OCI-LY1 (cell line): ENCODE data around the gene DMWD.

Source experiments
- EZH2 ChIP-seq: fragments of 200-600 bp; sonication (generic), shearing (Covaris generic); IDR thresholded peaks from 2 replicates; pipeline ENCODE4 v1.8.0; 2017; ENCODE audit warnings: borderline replicate concordance, mixed run types, mild to moderate bottlenecking, antibody characterized with exemption, low read length, moderate library complexity, mixed read lengths
- TF ChIP-seq, protein P1 (sequence below): fragments of 200-600 bp; sonication (generic), shearing (Covaris generic); IDR thresholded peaks from 2 replicates; pipeline ENCODE4 v1.5.1; 2017; ENCODE audit warnings: mild to moderate bottlenecking, antibody characterized with exemption, low read length, moderate library complexity, mixed read lengths

DNA sequence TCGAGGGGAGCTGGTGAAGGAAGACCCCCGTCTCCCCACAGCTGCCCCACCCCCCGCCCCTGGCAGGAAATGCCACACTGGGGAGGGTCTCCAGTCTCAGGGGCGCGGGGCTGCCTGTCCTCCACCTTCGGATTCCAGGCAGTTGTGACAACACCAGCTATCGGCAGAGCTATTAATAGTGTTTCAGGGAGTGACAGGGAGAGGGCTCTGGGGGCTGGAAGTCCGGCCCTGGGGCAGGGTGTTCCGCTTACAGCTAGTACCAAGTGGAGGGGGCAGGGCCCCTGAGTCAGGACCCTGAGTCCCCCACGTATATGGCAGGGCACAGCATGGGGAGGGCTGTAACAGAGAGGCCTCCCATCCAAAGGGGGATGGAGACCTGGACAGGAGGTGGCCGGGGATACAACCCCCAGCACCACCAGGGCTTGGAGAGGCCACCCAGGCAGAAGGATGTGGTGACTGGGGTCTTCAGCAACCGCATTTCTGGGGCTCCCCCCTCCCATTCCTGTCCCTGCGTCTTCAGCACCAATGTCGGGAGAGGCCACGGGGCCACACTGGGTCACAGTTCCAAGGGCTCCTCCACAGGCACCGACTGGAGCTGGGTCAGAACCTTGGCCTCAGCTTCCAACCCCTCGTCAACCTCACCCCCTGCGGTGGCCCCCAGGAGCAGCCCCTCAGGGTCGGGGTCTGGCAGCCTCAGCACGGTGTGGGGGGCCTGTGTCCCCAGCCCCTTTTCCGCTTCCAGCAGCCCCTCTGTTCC is 27.5 kb downstream of the DMWD start:
- TF ChIP-seq, protein P1, sequence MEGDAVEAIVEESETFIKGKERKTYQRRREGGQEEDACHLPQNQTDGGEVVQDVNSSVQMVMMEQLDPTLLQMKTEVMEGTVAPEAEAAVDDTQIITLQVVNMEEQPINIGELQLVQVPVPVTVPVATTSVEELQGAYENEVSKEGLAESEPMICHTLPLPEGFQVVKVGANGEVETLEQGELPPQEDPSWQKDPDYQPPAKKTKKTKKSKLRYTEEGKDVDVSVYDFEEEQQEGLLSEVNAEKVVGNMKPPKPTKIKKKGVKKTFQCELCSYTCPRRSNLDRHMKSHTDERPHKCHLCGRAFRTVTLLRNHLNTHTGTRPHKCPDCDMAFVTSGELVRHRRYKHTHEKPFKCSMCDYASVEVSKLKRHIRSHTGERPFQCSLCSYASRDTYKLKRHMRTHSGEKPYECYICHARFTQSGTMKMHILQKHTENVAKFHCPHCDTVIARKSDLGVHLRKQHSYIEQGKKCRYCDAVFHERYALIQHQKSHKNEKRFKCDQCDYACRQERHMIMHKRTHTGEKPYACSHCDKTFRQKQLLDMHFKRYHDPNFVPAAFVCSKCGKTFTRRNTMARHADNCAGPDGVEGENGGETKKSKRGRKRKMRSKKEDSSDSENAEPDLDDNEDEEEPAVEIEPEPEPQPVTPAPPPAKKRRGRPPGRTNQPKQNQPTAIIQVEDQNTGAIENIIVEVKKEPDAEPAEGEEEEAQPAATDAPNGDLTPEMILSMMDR: no peak
- TF ChIP-seq EZH2: no peak
